ENCODE measurements around the gene NDOR1.

NDOR1 gene

GRCh38 chr9:137221506-137222111 lies 16.1 kb downstream of the NDOR1 start:
- no peak for TF ChIP-seq CTCF (IDR thresholded peaks at IDR 0.05; ENCODE audit: control insufficient read depth, extremely low read depth, insufficient read depth)
- peak overlapping the region; percentile 50 for H3K4me3 ChIP-seq (ENCODE audit: low read depth, low read length)
- DNase-seq (ENCODE audit: low read depth): no peak

- no peak for TF ChIP-seq CTCF (IDR thresholded peaks at IDR 0.05; ENCODE audit: control insufficient read depth, extremely low read depth, insufficient read depth)
- peak within 1 kb of the TSS; percentile 58 for H3K4me3 ChIP-seq (ENCODE audit: low read depth, low read length)
- DNase-seq (ENCODE audit: low read depth): no peak
Measured at GRCh38 chr9:137222190-137223077, 16.9 kb downstream of the NDOR1 start, which contains the start of gene RNF208. RNF208 (minus strand) TSS chr9:137222240; CDS start chr9:137221212, 1,028 bp downstream.

GRCh38 chr9:137223078-137223970 lies 17.8 kb downstream of the NDOR1 start:
- peak overlapping the region; percentile 58 for H3K4me3 ChIP-seq (ENCODE audit: low read depth, low read length)
- DNase-seq (ENCODE audit: low read depth): peak; percentile 94
- no peak for TF ChIP-seq CTCF (IDR thresholded peaks at IDR 0.05; ENCODE audit: control insufficient read depth, extremely low read depth, insufficient read depth)

- peak within 1 kb of the TSS; percentile 58 for H3K4me3 ChIP-seq (ENCODE audit: low read depth, low read length)
- TF ChIP-seq CTCF (IDR thresholded peaks at IDR 0.05; ENCODE audit: control insufficient read depth, extremely low read depth, insufficient read depth): no peak
- DNase-seq (ENCODE audit: low read depth): no peak
Measured at GRCh38 chr9:137224830-137225694, 19.6 kb downstream of the NDOR1 start, which contains the start of gene CYSRT1. CYSRT1 (plus strand) TSS chr9:137225174; CDS start chr9:137225622, 448 bp downstream.

GRCh38 chr9:137225699-137226331 lies 20.3 kb downstream of the NDOR1 start:
- no peak overlapping the region for H3K4me3 ChIP-seq (ENCODE audit: low read depth, low read length)
- TF ChIP-seq CTCF (IDR thresholded peaks at IDR 0.05; ENCODE audit: control insufficient read depth, extremely low read depth, insufficient read depth): no peak
- DNase-seq (ENCODE audit: low read depth): no peak

Measured in LNCaP clone FGC (cell line).